OCI-LY7 (cell line): ENCODE results near the gene RBPMS2. TPM values are rescaled to one million over a fixed set of nuclear protein-coding genes. Genes with fewer than 3 reads are reported as not detected.

Source experiments
- BruUV-seq: library from RNA; stranded (reverse); fragments of 400-500 nt; replicated peaks from 2 replicates; lab custom pipeline; 2021; lab: Mats Ljungman, UMichigan
- CTCF ChIA-PET: fragments of 300-600 bp; sonication (Branson Sonifier 250); formaldehyde crosslinking; loops from one replicate; lab custom pipeline; 2022; ENCODE audit warnings: antibody characterized with exemption; ENCODE audit not compliant: unreplicated experiment; lab: Charles Lee
- POLR2A ChIA-PET: fragments of 300-600 bp; sonication (Branson Sonifier 250); formaldehyde crosslinking; loops from one replicate; lab custom pipeline; 2022; ENCODE audit warnings: antibody characterized with exemption; lab: Charles Lee
- DNase-seq: peaks from one replicate; pipeline ENCODE4 v3.0.0-alpha.2; 2015; ENCODE audit warnings: low spot score
- H2AFZ ChIP-seq: fragments of 200-600 bp; sonication (generic), shearing (Covaris generic); 2 replicates; pipeline ENCODE4 v1.6.1; 2014; ENCODE audit warnings: mild to moderate bottlenecking, antibody characterized with exemption, low read length, moderate library complexity
- H3K27ac ChIP-seq: fragments of 200-600 bp; sonication (generic); 2 replicates; pipeline ENCODE4 v1.5.1; 2014; ENCODE audit warnings: mixed run types, low read depth, mild to moderate bottlenecking, moderate library complexity, low read length, inconsistent platforms; ENCODE audit not compliant: poor library complexity, severe bottlenecking
- H3K36me3 ChIP-seq: fragments of 200-600 bp; sonication (generic); 2 replicates; pipeline ENCODE4 v1.6.1; 2014; ENCODE audit warnings: mild to moderate bottlenecking, antibody characterized with exemption, low read length, moderate library complexity, mixed read lengths; ENCODE audit not compliant: insufficient read depth
- H3K4me1 ChIP-seq: fragments of 200-600 bp; sonication (generic); 2 replicates; pipeline ENCODE4 v1.5.1; 2014; ENCODE audit warnings: mild to moderate bottlenecking, low read length; ENCODE audit not compliant: insufficient read depth, poor library complexity, severe bottlenecking
- H3K4me2 ChIP-seq: fragments of 200-600 bp; sonication (generic); 2 replicates; pipeline ENCODE4 v1.6.1; 2014; ENCODE audit warnings: mild to moderate bottlenecking, low read length
- H3K4me3 ChIP-seq: fragments of 200-600 bp; sonication (generic); 2 replicates; pipeline ENCODE4 v1.5.1; 2014; ENCODE audit warnings: mild to moderate bottlenecking, low read depth, low read length; ENCODE audit not compliant: poor library complexity, severe bottlenecking
- H3K79me2 ChIP-seq: fragments of 200-600 bp; sonication (generic); 2 replicates; pipeline ENCODE4 v1.6.1; 2016; ENCODE audit warnings: low read depth, mild to moderate bottlenecking, low read length, moderate library complexity, mixed read lengths; ENCODE audit not compliant: insufficient read depth
- H3K9me2 ChIP-seq: fragments of 200-600 bp; sonication (generic); 2 replicates; pipeline ENCODE4 v1.6.1; 2016; ENCODE audit warnings: mild to moderate bottlenecking, low read length, mixed read lengths; ENCODE audit not compliant: insufficient read depth
- H3K9me3 ChIP-seq: fragments of 200-600 bp; sonication (generic); 2 replicates; pipeline ENCODE4 v1.6.1; 2014; ENCODE audit warnings: mild to moderate bottlenecking, mixed run types, low read length, mixed read lengths
- H4K20me1 ChIP-seq: fragments of 200-600 bp; sonication (generic); 2 replicates; pipeline ENCODE4 v1.6.1; 2014; ENCODE audit warnings: mild to moderate bottlenecking, antibody characterized with exemption, low read length, moderate library complexity, mixed read lengths; ENCODE audit not compliant: insufficient read depth
- CTCF ChIP-seq: fragments of 200-600 bp; sonication (generic); conservative IDR thresholded peaks from 2 replicates; pipeline ENCODE4 v1.5.1; 2014; ENCODE audit warnings: mild to moderate bottlenecking, antibody characterized with exemption, low read length, moderate library complexity, mixed read lengths
- EZH2phosphoT487 ChIP-seq: fragments of 200-600 bp; sonication (generic); IDR thresholded peaks from 2 replicates; pipeline ENCODE4 v1.6.1; 2018; ENCODE audit warnings: low read depth, borderline replicate concordance, mild to moderate bottlenecking, mixed run types, antibody characterized with exemption, low read length, moderate library complexity, mixed read lengths
- intact Hi-C: fragments of 100-400 bp; cut with micrococcal nuclease; formaldehyde crosslinking; loops from one replicate; pipeline ENCODE4 v1.10.0; 2022; ENCODE audit not compliant: unreplicated experiment
- total RNA-seq, 2 experiments: library from RNA; depleted of rRNA in 1 of 2; stranded (reverse); fragments of >200 nt in 1 of 2; shearing (Covaris generic) in 1 of 2; gene quantifications; 2 replicates each; pipeline ENCODE4 v1.2.3, GENCODE V29; 2014 to 2022

Gene RBPMS2
- total RNA-seq, 2 experiments from 2014 or later, result not detected

- H2AFZ ChIP-seq, result no peak overlapping the region
- POLR2A ChIA-PET, result interaction anchor here (0.6 kb wide), 1 partner anchor 1252 kb away, joined by 3 read pairs; no protein-coding TSS in a partner anchor
- CTCF ChIA-PET, result no interaction called here
- peaks cover 12% of the 10 kb centered on the region for H3K36me3 ChIP-seq
- H3K27ac ChIP-seq, result no peak overlapping the region
- H3K4me3 ChIP-seq, result no peak overlapping the region
- BruUV-seq, result no TSS peak
- TF ChIP-seq CTCF (no peak), EZH2phosphoT487 (no peak)
- H3K79me2 ChIP-seq, result peaks cover 41% of the 10 kb centered on the region; the same call in 1 of the 2 replicates
- no peaks in the 10 kb centered on the region for H3K9me3 ChIP-seq
- H4K20me1 ChIP-seq, result peaks cover 20% of the 10 kb centered on the region; the same call in 1 of the 2 replicates
- H3K4me2 ChIP-seq, result peak overlapping the region; percentile 86
- intact Hi-C loops, result no loop called here
- no peak for DNase-seq
- H3K9me2 ChIP-seq, result no peaks in the 10 kb centered on the region
- H3K4me1 ChIP-seq, result peaks cover 55% of the 10 kb centered on the region
Observed at GRCh38 chr15:64699751-64700388, 75.5 kb downstream of the RBPMS2 start.

- H3K27ac ChIP-seq, result no peak overlapping the region
- no TSS peak for BruUV-seq
- 0 out of 2 replicates have a peak overlapping the region, but pooled peaks have one; percentile 86 for H3K4me2 ChIP-seq
- peaks cover 20% of the 10 kb centered on the region for H3K36me3 ChIP-seq
- H3K4me3 ChIP-seq, result no peak overlapping the region
- H4K20me1 ChIP-seq, result peaks cover 20% of the 10 kb centered on the region; the same call in 1 of the 2 replicates
- no peaks in the 10 kb centered on the region for H3K9me2 ChIP-seq
- no peak for DNase-seq
- TF ChIP-seq EZH2phosphoT487, result no peak
- no peak for TF ChIP-seq CTCF
- POLR2A ChIA-PET, result no interaction called here
- H3K4me1 ChIP-seq, result peaks cover 57% of the 10 kb centered on the region
- peaks cover 42% of the 10 kb centered on the region; the same call in 1 of the 2 replicates for H3K79me2 ChIP-seq
- no peaks in the 10 kb centered on the region for H3K9me3 ChIP-seq
- intact Hi-C loops, result no loop called here
- H2AFZ ChIP-seq, result no peak overlapping the region
- CTCF ChIA-PET, result no interaction called here
Observed at GRCh38 chr15:64698823-64699222, 76.6 kb downstream of the RBPMS2 start.

- Histone ChIP-seq H3K27ac (no peak overlapping the region), H3K9me2 (no peaks in the 10 kb centered on the region), H3K9me3 (no peaks in the 10 kb centered on the region), H3K4me3 (no peak overlapping the region), H4K20me1 (peaks cover 20% of the 10 kb centered on the region; the same call in 1 of the 2 replicates), H2AFZ (no peak overlapping the region), H3K36me3 (peaks cover 29% of the 10 kb centered on the region), H3K4me1 (peaks cover 51% of the 10 kb centered on the region), H3K4me2 (no peak overlapping the region), H3K79me2 (peaks cover 42% of the 10 kb centered on the region; the same call in 1 of the 2 replicates)
- no peak for TF ChIP-seq EZH2phosphoT487
- TF ChIP-seq CTCF, result no peak
- no peak for DNase-seq
- CTCF ChIA-PET, result no interaction called here
- intact Hi-C loops, result no loop called here
- POLR2A ChIA-PET, result interaction anchor here (0.6 to 1.1 kb wide), 3 partner anchors 23 to 558 kb away, joined by 3 read pairs; no protein-coding TSS in a partner anchor
- BruUV-seq, result no TSS peak
Observed at GRCh38 chr15:64697911-64698369, 77.4 kb downstream of the RBPMS2 start.
